ENCODE data around the gene ANO2. TPM values are rescaled to one million over a fixed set of nuclear protein-coding genes. Genes with fewer than 3 reads are reported as not detected.

ANO2 gene
- total RNA-seq, 2 experiments from 2014 or later: not detected

GRCh38 chr12:5963515-5963914, 18.5 kb upstream of the ANO2 start:
- ChIA-PET POLR2A (no interaction called here), CTCF (interaction anchor here (1.6 kb wide), 1 partner anchor 76 kb away, joined by 9 read pairs; no protein-coding TSS in a partner anchor)
- Mint-ChIP-seq H3K4me1 (no peaks in the 10 kb centered on the region), H3K27ac (no peak overlapping the region), H3K4me3 (no peak overlapping the region), H3K36me3 (ENCODE audit: low read depth) (no peaks in the 10 kb centered on the region), H3K9me3 (ENCODE audit: low read depth) (no peaks in the 10 kb centered on the region), H3K27me3 (peaks cover 4% of the 10 kb centered on the region)
- DNase-seq: no peak
- intact Hi-C loops (cut with DNase I, micrococcal nuclease): no loop called here
- no peak for ATAC-seq

- DNase-seq (no peak), ATAC-seq (no peak)
- Mint-ChIP-seq H3K36me3 (ENCODE audit: low read depth) (no peaks in the 10 kb centered on the region), H3K9me3 (ENCODE audit: low read depth) (no peaks in the 10 kb centered on the region), H3K27ac (no peak overlapping the region), H3K4me3 (no peak overlapping the region), H3K27me3 (peaks cover 4% of the 10 kb centered on the region), H3K4me1 (no peaks in the 10 kb centered on the region)
- POLR2A ChIA-PET: no interaction called here
- CTCF ChIA-PET: interaction anchor here (1.3 to 3.0 kb wide), 2 partner anchors 28 to 405 kb away, joined by 3 to 14 read pairs; no protein-coding TSS in a partner anchor
- intact Hi-C loops (cut with DNase I, micrococcal nuclease): no loop called here
These were observed 15.7 kb upstream of the ANO2 start for GRCh38 chr12:5960783-5961182.

GRCh38 chr12:5956987-5957386, 11.9 kb upstream of the ANO2 start:
- CTCF ChIA-PET: interaction anchor here (1.2 to 1.6 kb wide), 2 partner anchors 10 to 32 kb away, joined by 3 to 9 read pairs; no protein-coding TSS in a partner anchor

GRCh38 chr12:5954661-5955060, 9.6 kb upstream of the ANO2 start:
- DNase-seq (no peak), ATAC-seq (no peak)
- H3K4me3 Mint-ChIP-seq: no peak overlapping the region
- H3K27me3 Mint-ChIP-seq: peaks cover 17% of the 10 kb centered on the region
- H3K4me1 Mint-ChIP-seq: no peaks in the 10 kb centered on the region
- H3K36me3 Mint-ChIP-seq (ENCODE audit: low read depth): no peaks in the 10 kb centered on the region
- no peaks in the 10 kb centered on the region for H3K9me3 Mint-ChIP-seq (ENCODE audit: low read depth)
- intact Hi-C loops (cut with DNase I, micrococcal nuclease): no loop called here
- H3K27ac Mint-ChIP-seq: no peak overlapping the region
- CTCF ChIA-PET: no interaction called here
- POLR2A ChIA-PET: no interaction called here

More at GRCh38 chr12:5956987-5957386, 11.9 kb upstream of the ANO2 start:
- Mint-ChIP-seq H3K27me3 (peaks cover 15% of the 10 kb centered on the region), H3K27ac (no peak overlapping the region), H3K4me3 (no peak overlapping the region), H3K9me3 (ENCODE audit: low read depth) (no peaks in the 10 kb centered on the region), H3K4me1 (no peaks in the 10 kb centered on the region), H3K36me3 (ENCODE audit: low read depth) (no peaks in the 10 kb centered on the region)
- no peak for DNase-seq
- POLR2A ChIA-PET: no interaction called here
- ATAC-seq: no peak
- intact Hi-C loops (cut with DNase I, micrococcal nuclease): no loop called here

GRCh38 chr12:5953835-5954586, 9.0 kb upstream of the ANO2 start:
- CTCF ChIA-PET: no interaction called here
- no peak overlapping the region for H3K27ac Mint-ChIP-seq
- no peak for DNase-seq

GRCh38 chr12:5952031-5952430, 7.0 kb upstream of the ANO2 start:
- H3K27ac Mint-ChIP-seq: no peak overlapping the region
- CTCF ChIA-PET: interaction anchor here (1.3 kb wide), 1 partner anchor 14 kb away, joined by 3 read pairs; no protein-coding TSS in a partner anchor
- ATAC-seq (no peak), DNase-seq (no peak)
- intact Hi-C loops (cut with DNase I, micrococcal nuclease): no loop called here
- POLR2A ChIA-PET: no interaction called here
- no peaks in the 10 kb centered on the region for H3K4me1 Mint-ChIP-seq
- H3K27me3 Mint-ChIP-seq: peaks cover 26% of the 10 kb centered on the region
- no peaks in the 10 kb centered on the region for H3K9me3 Mint-ChIP-seq (ENCODE audit: low read depth)
- H3K36me3 Mint-ChIP-seq (ENCODE audit: low read depth): no peaks in the 10 kb centered on the region
- H3K4me3 Mint-ChIP-seq: no peak overlapping the region

More at GRCh38 chr12:5953835-5954586, 9.0 kb upstream of the ANO2 start:
- ATAC-seq: no peak
- H3K9me3 Mint-ChIP-seq (ENCODE audit: low read depth): no peaks in the 10 kb centered on the region
- intact Hi-C loops (cut with DNase I, micrococcal nuclease): no loop called here
- no peaks in the 10 kb centered on the region for H3K4me1 Mint-ChIP-seq
- H3K27me3 Mint-ChIP-seq: peaks cover 19% of the 10 kb centered on the region
- POLR2A ChIA-PET: no interaction called here
- H3K4me3 Mint-ChIP-seq: no peak overlapping the region
- H3K36me3 Mint-ChIP-seq (ENCODE audit: low read depth): no peaks in the 10 kb centered on the region

GRCh38 chr12:5948696-5949095, 3.6 kb upstream of the ANO2 start:
- no peak for ATAC-seq
- CTCF ChIA-PET: no interaction called here
- peaks cover 49% of the 10 kb centered on the region for H3K27me3 Mint-ChIP-seq
- no peak overlapping the region for H3K27ac Mint-ChIP-seq
- no peaks in the 10 kb centered on the region for H3K9me3 Mint-ChIP-seq (ENCODE audit: low read depth)
- no peaks in the 10 kb centered on the region for H3K36me3 Mint-ChIP-seq (ENCODE audit: low read depth)
- POLR2A ChIA-PET: no interaction called here
- peaks cover 1% of the 10 kb centered on the region for H3K4me1 Mint-ChIP-seq
- H3K4me3 Mint-ChIP-seq: no peak overlapping the region
- intact Hi-C loops (cut with DNase I, micrococcal nuclease): no loop called here
- DNase-seq: no peak

- ChIA-PET POLR2A (no interaction called here), CTCF (no interaction called here)
- ATAC-seq (no peak), DNase-seq (no peak)
- H3K27me3 Mint-ChIP-seq: peaks cover 50% of the 10 kb centered on the region
- intact Hi-C loops (cut with DNase I, micrococcal nuclease): no loop called here
- H3K9me3 Mint-ChIP-seq (ENCODE audit: low read depth): no peaks in the 10 kb centered on the region
- H3K4me1 Mint-ChIP-seq: peaks cover 1% of the 10 kb centered on the region
- H3K36me3 Mint-ChIP-seq (ENCODE audit: low read depth): no peaks in the 10 kb centered on the region
- no peak overlapping the region for H3K27ac Mint-ChIP-seq
- no peak overlapping the region for H3K4me3 Mint-ChIP-seq
These were observed 1.9 kb upstream of the ANO2 start for GRCh38 chr12:5947006-5947405.

- POLR2A ChIA-PET: no interaction called here
- H3K27ac Mint-ChIP-seq: no peak overlapping the region
- ATAC-seq (no peak), DNase-seq (no peak)
- no peak overlapping the region for H3K4me3 Mint-ChIP-seq
- H3K27me3 Mint-ChIP-seq: peaks cover 50% of the 10 kb centered on the region
- CTCF ChIA-PET: no interaction called here
- H3K36me3 Mint-ChIP-seq (ENCODE audit: low read depth): no peaks in the 10 kb centered on the region
- H3K4me1 Mint-ChIP-seq: peaks cover 1% of the 10 kb centered on the region
- H3K9me3 Mint-ChIP-seq (ENCODE audit: low read depth): no peaks in the 10 kb centered on the region
- intact Hi-C loops (cut with DNase I, micrococcal nuclease): no loop called here
These were observed 1.3 kb upstream of the ANO2 start for GRCh38 chr12:5946388-5946787.

- H3K27me3 Mint-ChIP-seq: peaks cover 57% of the 10 kb centered on the region
These were observed 380 bp downstream of the ANO2 start for GRCh38 chr12:5944688-5945070.

DNA sequence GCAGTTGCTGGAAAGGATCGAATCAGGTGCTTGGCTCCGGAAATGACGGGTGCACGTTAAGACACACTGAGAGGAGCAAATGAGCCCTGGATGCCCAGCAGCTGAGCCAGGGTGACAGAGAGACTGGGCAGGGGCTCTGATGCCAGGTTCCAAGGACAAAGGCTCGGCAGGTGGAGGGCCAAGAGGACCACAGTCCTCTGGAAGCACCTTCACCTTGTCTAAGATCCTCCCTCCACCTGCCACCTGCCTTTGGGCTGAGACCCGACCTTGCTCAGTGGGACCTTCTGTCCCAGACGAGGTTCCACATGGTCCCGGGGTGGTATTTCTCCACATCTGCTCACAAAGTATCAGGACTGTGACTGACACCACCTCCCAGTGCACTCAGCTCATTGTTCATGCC, 1.0 kb downstream of the ANO2 start:
- no peak for ATAC-seq
- Mint-ChIP-seq H3K36me3 (ENCODE audit: low read depth) (no peaks in the 10 kb centered on the region), H3K4me1 (peaks cover 1% of the 10 kb centered on the region), H3K9me3 (ENCODE audit: low read depth) (no peaks in the 10 kb centered on the region), H3K4me3 (no peak overlapping the region), H3K27ac (no peak overlapping the region), H3K27me3 (peaks cover 58% of the 10 kb centered on the region)
- ChIA-PET POLR2A (no interaction called here), CTCF (no interaction called here)
- no peak for DNase-seq
- intact Hi-C loops (cut with DNase I, micrococcal nuclease): no loop called here

More at GRCh38 chr12:5944688-5945070, 380 bp downstream of the ANO2 start:
- H3K36me3 Mint-ChIP-seq (ENCODE audit: low read depth): no peaks in the 10 kb centered on the region
- intact Hi-C loops (cut with DNase I, micrococcal nuclease): no loop called here
- POLR2A ChIA-PET: no interaction called here
- no peak for ATAC-seq
- peaks cover 1% of the 10 kb centered on the region for H3K4me1 Mint-ChIP-seq
- H3K9me3 Mint-ChIP-seq (ENCODE audit: low read depth): no peaks in the 10 kb centered on the region
- H3K27ac Mint-ChIP-seq: no peak overlapping the region
- no peak overlapping the region for H3K4me3 Mint-ChIP-seq
- CTCF ChIA-PET: interaction anchor here (0.6 kb wide), 1 partner anchor 259 kb away, joined by 3 read pairs; no protein-coding TSS in a partner anchor
- DNase-seq: no peak

GRCh38 chr12:5941907-5942306, 3.2 kb downstream of the ANO2 start:
- Mint-ChIP-seq H3K4me1 (peaks cover 1% of the 10 kb centered on the region), H3K4me3 (no peak overlapping the region), H3K36me3 (ENCODE audit: low read depth) (no peaks in the 10 kb centered on the region), H3K9me3 (ENCODE audit: low read depth) (no peaks in the 10 kb centered on the region), H3K27ac (no peak overlapping the region), H3K27me3 (peaks cover 58% of the 10 kb centered on the region)
- intact Hi-C loops (cut with DNase I, micrococcal nuclease): no loop called here
- no peak for DNase-seq
- POLR2A ChIA-PET: no interaction called here
- CTCF ChIA-PET: no interaction called here
- no peak for ATAC-seq

Data from activated CD4-positive, alpha-beta T cell treated with anti-CD3 and anti-CD28 coated beads for 36 hours (primary cell).